M059J (cell line): Measurements from ENCODE around the gene PSKH1. TPM values are rescaled to one million over a fixed set of nuclear protein-coding genes. Genes with fewer than 3 reads are reported as not detected.

ENCODE experiments used
- DNase-seq: peaks from one replicate; pipeline ENCODE4 v3.0.0-alpha.2; 2012; ENCODE audit warnings: low read depth
- total RNA-seq: library from RNA; depleted of rRNA; stranded (reverse); fragments of >200 nt; shearing (Covaris generic); gene quantifications from 2 replicates; pipeline ENCODE4 v1.2.3, GENCODE V29; 2014

Gene PSKH1
- total RNA-seq, 1 experiment from 2014 or later: 8.2 TPM

- peak; percentile 67 for DNase-seq
These were observed 27.7 kb upstream of the PSKH1 start for GRCh38 chr16:67865318-67865717.

GRCh38 chr16:67868290-67868689, 24.8 kb upstream of the PSKH1 start:
- DNase-seq: no peak

- no peak for DNase-seq
These were observed 23.4 kb upstream of the PSKH1 start for GRCh38 chr16:67869653-67870052.

- DNase-seq: no peak
These were observed 21.8 kb upstream of the PSKH1 start for GRCh38 chr16:67871256-67871655.

GRCh38 chr16:67872131-67872630, 20.9 kb upstream of the PSKH1 start:
- DNase-seq: no peak

- DNase-seq: peak; percentile 79
These were observed 20.2 kb upstream of the PSKH1 start, which contains the start of gene EDC4 for GRCh38 chr16:67872631-67873434. Gene EDC4, plus strand, starts transcription at chr16:67873052. Its CDS starts 210 bp downstream, at chr16:67873262.

- DNase-seq: no peak
These were observed 19.4 kb upstream of the PSKH1 start for GRCh38 chr16:67873435-67874370.

- DNase-seq: no peak
These were observed 18.7 kb upstream of the PSKH1 start for GRCh38 chr16:67874372-67874771.

- no peak for DNase-seq
These were observed 16.0 kb upstream of the PSKH1 start for GRCh38 chr16:67877064-67877463.

- DNase-seq: no peak
These were observed 14.8 kb upstream of the PSKH1 start for GRCh38 chr16:67878232-67878631.

GRCh38 chr16:67878846-67879245, 14.2 kb upstream of the PSKH1 start:
- DNase-seq: no peak

- no peak for DNase-seq
These were observed 13.6 kb upstream of the PSKH1 start for GRCh38 chr16:67879462-67879861.

- DNase-seq: no peak
These were observed 13.1 kb upstream of the PSKH1 start for GRCh38 chr16:67879936-67880335.

GRCh38 chr16:67880584-67880983, 12.5 kb upstream of the PSKH1 start:
- no peak for DNase-seq

- no peak for DNase-seq
These were observed 11.4 kb upstream of the PSKH1 start for GRCh38 chr16:67881621-67882161.

- DNase-seq: no peak
These were observed 10.5 kb upstream of the PSKH1 start for GRCh38 chr16:67882374-67883145.

GRCh38 chr16:67883146-67883871, 9.7 kb upstream of the PSKH1 start:
- no peak for DNase-seq

GRCh38 chr16:67883872-67884261, 9.2 kb upstream of the PSKH1 start:
- peak; percentile 42 for DNase-seq

- DNase-seq: peak; percentile 58
These were observed 8.4 kb upstream of the PSKH1 start, which contains the start of gene NRN1L for GRCh38 chr16:67884684-67885083. Gene NRN1L, plus strand, starts transcription at chr16:67884885. Its CDS starts 19 bp downstream, at chr16:67884904.

- no peak for DNase-seq
These were observed 7.5 kb upstream of the PSKH1 start for GRCh38 chr16:67885545-67885944.

- no peak for DNase-seq
These were observed 7.1 kb upstream of the PSKH1 start for GRCh38 chr16:67885976-67886375.
